WI38 (cell line): ENCODE measurements around the gene PCNT.

Source experiments
- H3K4me3 ChIP-seq: 2 replicates; pipeline ENCODE4 v1.5.1; 2011; ENCODE audit warnings: low read depth, mild to moderate bottlenecking, control low read depth, low read length
- TF ChIP-seq, protein P1 (sequence below): IDR thresholded peaks from 2 replicates; pipeline ENCODE4 v1.5.1; 2012; ENCODE audit warnings: low read depth, mild to moderate bottlenecking, control low read depth, low read length

Gene PCNT

DNA sequence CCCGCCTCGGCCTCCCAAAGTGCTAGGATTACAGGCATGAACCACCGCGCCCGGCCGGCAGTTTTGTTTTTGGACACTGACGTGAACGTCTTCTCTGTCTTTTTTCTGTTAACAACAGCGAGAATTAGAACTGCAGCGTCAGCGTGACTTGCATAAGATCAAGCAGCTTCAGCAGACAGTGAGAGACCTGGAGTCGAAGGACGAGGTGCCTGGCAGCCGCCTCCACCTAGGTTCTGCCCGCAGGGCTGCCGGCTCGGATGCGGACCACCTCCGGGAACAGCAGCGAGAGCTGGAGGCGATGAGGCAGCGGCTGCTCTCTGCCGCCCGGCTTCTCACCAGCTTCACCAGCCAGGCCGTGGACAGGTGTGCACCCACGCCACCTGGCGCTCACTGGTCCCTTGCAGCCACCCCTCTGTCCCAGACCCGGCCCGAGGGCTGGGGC is 111.9 kb downstream of the PCNT start:
- no peak overlapping the region for H3K4me3 ChIP-seq

DNA sequence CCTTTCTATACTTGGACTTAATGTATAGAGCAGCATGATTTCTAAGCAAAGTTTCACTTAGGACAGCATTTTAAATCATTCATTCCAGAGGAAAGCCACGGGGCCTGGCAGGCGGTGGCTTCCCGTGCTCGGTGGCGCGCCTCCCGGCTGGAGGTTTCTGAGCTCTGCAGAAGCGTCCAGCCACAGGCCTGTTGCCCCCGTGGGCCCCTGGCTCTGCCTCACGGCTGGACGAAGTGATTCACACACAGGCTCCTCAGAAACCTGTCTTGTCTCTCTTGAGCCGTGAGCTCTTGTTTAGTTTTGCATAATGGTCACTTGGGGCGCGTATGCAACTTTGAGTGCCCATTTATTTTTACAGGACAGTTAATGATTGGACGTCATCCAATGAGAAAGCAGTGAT is 112.7 kb downstream of the PCNT start:
- TF ChIP-seq, protein P1, sequence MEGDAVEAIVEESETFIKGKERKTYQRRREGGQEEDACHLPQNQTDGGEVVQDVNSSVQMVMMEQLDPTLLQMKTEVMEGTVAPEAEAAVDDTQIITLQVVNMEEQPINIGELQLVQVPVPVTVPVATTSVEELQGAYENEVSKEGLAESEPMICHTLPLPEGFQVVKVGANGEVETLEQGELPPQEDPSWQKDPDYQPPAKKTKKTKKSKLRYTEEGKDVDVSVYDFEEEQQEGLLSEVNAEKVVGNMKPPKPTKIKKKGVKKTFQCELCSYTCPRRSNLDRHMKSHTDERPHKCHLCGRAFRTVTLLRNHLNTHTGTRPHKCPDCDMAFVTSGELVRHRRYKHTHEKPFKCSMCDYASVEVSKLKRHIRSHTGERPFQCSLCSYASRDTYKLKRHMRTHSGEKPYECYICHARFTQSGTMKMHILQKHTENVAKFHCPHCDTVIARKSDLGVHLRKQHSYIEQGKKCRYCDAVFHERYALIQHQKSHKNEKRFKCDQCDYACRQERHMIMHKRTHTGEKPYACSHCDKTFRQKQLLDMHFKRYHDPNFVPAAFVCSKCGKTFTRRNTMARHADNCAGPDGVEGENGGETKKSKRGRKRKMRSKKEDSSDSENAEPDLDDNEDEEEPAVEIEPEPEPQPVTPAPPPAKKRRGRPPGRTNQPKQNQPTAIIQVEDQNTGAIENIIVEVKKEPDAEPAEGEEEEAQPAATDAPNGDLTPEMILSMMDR = no peak
- H3K4me3 ChIP-seq = no peak overlapping the region

More for the DNA sequence above, 111.9 kb downstream of the PCNT start:
- TF ChIP-seq, protein P1 = no peak

DNA sequence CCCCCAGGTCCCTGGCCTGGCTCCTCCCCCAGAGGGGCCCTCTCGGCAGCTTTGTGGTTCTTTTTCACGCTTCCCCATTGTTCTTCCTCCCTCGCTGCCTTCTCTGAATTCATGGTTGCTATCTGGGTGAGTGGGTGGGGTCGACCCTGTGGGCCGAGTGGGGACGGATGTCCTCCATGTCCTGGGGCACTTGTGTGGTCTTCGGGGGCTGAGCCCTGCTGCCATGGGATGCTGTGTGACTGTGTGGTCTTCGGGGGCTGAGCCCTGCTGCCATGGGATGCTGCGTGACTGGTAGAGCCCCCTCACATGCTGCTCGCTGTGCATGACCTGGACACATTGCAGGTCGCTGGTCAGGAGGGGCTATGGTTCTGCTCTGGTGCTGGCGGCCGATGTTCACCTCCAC is 113.1 kb downstream of the PCNT start:
- TF ChIP-seq, protein P1 = no peak
- H3K4me3 ChIP-seq = no peak overlapping the region

DNA sequence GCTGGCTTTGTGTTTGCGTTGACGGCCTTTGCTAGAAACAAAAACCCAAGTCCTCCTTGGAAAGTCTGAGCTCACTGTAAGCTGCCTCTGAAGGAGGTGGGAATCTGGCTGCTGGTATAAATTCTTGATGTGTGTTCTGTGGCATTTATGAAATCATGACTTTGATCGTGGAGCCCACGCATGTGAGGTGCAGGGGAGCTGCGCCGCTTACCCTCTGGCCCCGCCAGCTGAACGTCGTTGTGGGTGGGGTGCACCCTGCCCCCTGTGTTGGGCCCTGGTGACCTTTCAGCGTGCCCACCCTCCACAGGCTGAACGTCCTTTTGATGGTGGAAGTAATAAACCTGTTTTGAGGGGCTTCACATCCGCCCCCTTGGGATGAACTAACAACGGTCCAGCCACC is 113.6 kb downstream of the PCNT start:
- TF ChIP-seq, protein P1 = no peak
- H3K4me3 ChIP-seq = no peak overlapping the region

DNA sequence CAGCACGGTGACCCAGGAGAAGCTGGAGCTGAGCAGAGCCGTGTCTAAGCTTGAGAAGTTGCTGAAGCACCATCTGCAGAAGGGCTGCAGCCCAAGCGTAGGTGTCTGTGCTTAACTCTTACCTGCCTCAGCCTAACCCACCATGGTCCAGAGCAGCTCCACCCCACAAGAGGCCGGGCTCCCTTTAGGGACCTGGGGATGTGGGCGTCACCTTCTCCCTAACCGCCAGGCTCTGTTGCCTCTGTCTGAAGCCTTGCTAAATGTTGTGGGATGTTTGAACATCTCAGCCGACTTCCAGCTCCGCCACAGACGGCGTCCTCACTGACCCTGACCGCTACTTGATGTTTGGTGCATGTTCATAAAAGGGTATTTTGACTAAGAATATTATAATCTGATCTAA is 114.3 kb downstream of the PCNT start:
- no peak overlapping the region for H3K4me3 ChIP-seq
- TF ChIP-seq, protein P1 = no peak

DNA sequence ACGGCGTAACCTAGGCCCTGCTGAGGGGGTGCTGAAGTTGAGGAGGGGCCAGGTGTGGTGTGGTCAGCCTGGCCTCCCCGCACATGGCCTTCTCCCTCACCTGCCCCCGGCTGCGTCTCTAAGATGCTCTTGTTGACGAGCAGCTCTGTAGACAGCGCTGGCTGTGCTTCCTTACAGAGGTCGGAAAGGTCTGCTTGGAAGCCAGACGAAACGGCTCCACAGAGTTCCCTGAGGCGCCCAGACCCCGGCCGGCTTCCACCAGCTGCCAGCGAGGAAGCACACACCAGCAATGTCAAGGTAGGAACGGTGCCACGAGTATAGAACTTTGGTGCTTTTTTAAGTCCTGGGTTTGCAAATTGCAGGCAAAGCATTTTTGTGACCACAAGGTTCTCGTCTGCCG is 116.0 kb downstream of the PCNT start:
- H3K4me3 ChIP-seq = no peak overlapping the region
- TF ChIP-seq, protein P1 = no peak

DNA sequence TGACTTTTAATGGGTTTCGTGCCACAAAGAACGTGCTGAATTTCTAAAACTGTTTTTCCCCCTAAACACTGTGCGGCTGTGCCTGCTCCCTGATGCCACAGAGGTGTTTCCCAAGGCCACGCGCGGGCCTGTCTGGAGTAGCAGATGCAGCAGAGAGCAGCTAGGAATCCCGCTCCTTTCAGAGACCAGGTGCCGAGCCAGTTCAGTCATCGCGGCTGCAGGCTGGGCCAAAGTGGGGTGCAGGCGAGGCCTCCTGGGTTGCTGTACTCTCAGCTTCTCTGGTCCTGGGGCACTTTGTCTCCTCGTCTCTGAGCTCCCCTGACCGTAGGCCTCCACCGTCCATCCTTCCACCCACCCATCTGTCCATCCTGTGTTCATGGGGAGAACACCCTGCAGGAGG is 117.4 kb downstream of the PCNT start:
- no peak overlapping the region for H3K4me3 ChIP-seq
- TF ChIP-seq, protein P1 = no peak
